ENCODE data around the gene PDZD4. TPM values are rescaled to one million over a fixed set of nuclear protein-coding genes. Genes with fewer than 3 reads are reported as not detected.

PDZD4 gene
- total and polyA plus RNA-seq, 2 experiments from 2014 or later, result 30.5 to 230 TPM

- no peak for TF ChIP-seq ZNF462 (CRISPR knock-in tag; IDR thresholded peaks at IDR 0.05)
- TF ChIP-seq NANOG (IDR thresholded peaks at IDR 0.05; ENCODE audit: borderline replicate concordance), result no peak
Observed at GRCh38 chrX:153805436-153805835, 24.9 kb downstream of the PDZD4 start (continued).

GRCh38 chrX:153804621-153805020, 25.7 kb downstream of the PDZD4 start:
- no peak overlapping the region for H3K4me3 ChIP-seq
- peaks cover 16% of the 10 kb centered on the region for H3K79me2 ChIP-seq (replicated peaks; ENCODE audit: insufficient read depth)
- no peaks in the 10 kb centered on the region for H3K9me2 ChIP-seq (ENCODE audit: insufficient read depth)
- Mint-ChIP-seq H3K27me3 (ENCODE audit: insufficient read depth, low read depth, poor library complexity) (peaks cover 14% of the 10 kb centered on the region), H3K9me3 (no peaks in the 10 kb centered on the region), H3K4me1 (peaks cover 14% of the 10 kb centered on the region; the same call in 2 of the 3 replicates), H3K36me3 (ENCODE audit: low read depth) (peaks cover 22% of the 10 kb centered on the region), H3K27ac (no peak overlapping the region), H3K4me3 (no peak overlapping the region)
- no peaks in the 10 kb centered on the region for H3K36me3 ChIP-seq (ENCODE audit: insufficient read depth)
- no peak for ATAC-seq
- no peak overlapping the region for H3K27ac ChIP-seq (ENCODE audit: low read depth)
- H4K20me1 ChIP-seq (replicated peaks; ENCODE audit: insufficient read depth), result no peaks in the 10 kb centered on the region; the same call in 1 of the 2 replicates
- no peaks in the 10 kb centered on the region for H3K27me3 ChIP-seq (ENCODE audit: insufficient read depth)
- H2AFZ ChIP-seq, result no peak overlapping the region
- no peak for TF ChIP-seq ZNF462 (CRISPR knock-in tag; IDR thresholded peaks at IDR 0.05)
- TF ChIP-seq EZH2 (IDR thresholded peaks at IDR 0.05; ENCODE audit: low read depth, unreplicated experiment), result no peak
- no peak for TF ChIP-seq NANOG (IDR thresholded peaks at IDR 0.05; ENCODE audit: borderline replicate concordance)
- no peak for TF ChIP-seq EZH2phosphoT487 (IDR thresholded peaks at IDR 0.05; ENCODE audit: unreplicated experiment)
- no peak for DNase-seq (ENCODE audit: low spot score)
- 0 out of 2 replicates have a peak, but pooled peaks cover 2% of the 10 kb centered on the region for H3F3A ChIP-seq (replicated peaks; ENCODE audit: low read depth)
- H3K4me1 ChIP-seq (ENCODE audit: insufficient read depth), result no peaks in the 10 kb centered on the region
- H3K4me2 ChIP-seq, result no peak overlapping the region

Measured in GM23338 (cell line).